Fibroblast of peridontal ligament (primary cell): ENCODE results near the gene CD101.

Experiments
- DNase-seq: peaks from one replicate; pipeline ENCODE4 v3.0.0-alpha.2; 2010; ENCODE audit errors: extremely low read depth

CD101 gene

GRCh38 chr1:117049857-117050256 is 48.3 kb downstream of the CD101 start:
- DNase-seq, result no peak

GRCh38 chr1:117051224-117052064 is 49.9 kb downstream of the CD101 start:
- DNase-seq, result peak; percentile 11

GRCh38 chr1:117054068-117054467 is 52.5 kb downstream of the CD101 start:
- no peak for DNase-seq

- no peak for DNase-seq
Measured at GRCh38 chr1:117058810-117059209, 57.2 kb downstream of the CD101 start.

GRCh38 chr1:117059334-117059677 is 57.7 kb downstream of the CD101 start:
- no peak for DNase-seq

GRCh38 chr1:117059678-117060440 is 58.3 kb downstream of the CD101 start, which contains the start of gene TTF2:
Gene TTF2 (plus strand): TSS chr1:117060326. CDS start chr1:117060347, 21 bp downstream.
- peak; percentile 97 for DNase-seq

GRCh38 chr1:117060441-117061317 is 59.1 kb downstream of the CD101 start:
- peak; percentile 36 for DNase-seq

- peak; percentile 78 for DNase-seq
Measured at GRCh38 chr1:117061986-117062415, 60.4 kb downstream of the CD101 start.

- DNase-seq, result no peak
Measured at GRCh38 chr1:117066367-117066766, 64.8 kb downstream of the CD101 start.

GRCh38 chr1:117067533-117068370 is 66.2 kb downstream of the CD101 start:
- DNase-seq, result peak; percentile 77

- no peak for DNase-seq
Measured at GRCh38 chr1:117068580-117068979, 67.0 kb downstream of the CD101 start.

- no peak for DNase-seq
Measured at GRCh38 chr1:117069220-117069844, 67.8 kb downstream of the CD101 start.

GRCh38 chr1:117070124-117070523 is 68.6 kb downstream of the CD101 start:
- peak; percentile 15 for DNase-seq

GRCh38 chr1:117076648-117077047 is 75.1 kb downstream of the CD101 start:
- DNase-seq, result no peak

- peak; percentile 73 for DNase-seq
Measured at GRCh38 chr1:117077267-117077666, 75.7 kb downstream of the CD101 start.

- DNase-seq, result no peak
Measured at GRCh38 chr1:117079737-117080136, 78.2 kb downstream of the CD101 start.

- no peak for DNase-seq
Measured at GRCh38 chr1:117084231-117084630, 82.7 kb downstream of the CD101 start.
